ENCODE data around the gene TSNAXIP1. TPM values are rescaled to one million over a fixed set of nuclear protein-coding genes. Genes with fewer than 3 reads are reported as not detected.
A peak's percentile ranks its signal among the peaks of the same experiment; 100 is the strongest.

The TSNAXIP1 gene
- total and polyA plus RNA-seq, 2 experiments from 2014 or later: 0.65 to 1.2 TPM

GRCh38 chr16:67805718-67806427, 816 bp upstream of the TSNAXIP1 start:
- peak overlapping the region; percentile 92 for H3K4me2 ChIP-seq (ENCODE audit: unreplicated experiment)
- peak overlapping the region; percentile 92 for H3K9ac ChIP-seq
- no peak for DNase-seq
- WGBS, 2 experiments (ENCODE audit: low coverage in 1 of 2, low lambda C conversion rate in 2 of 2, missing lambda C conversion rate in 2 of 2): 0 to 1% methylated on average over 20 to 25 of the region's 26 CpGs
- H3K27ac ChIP-seq: peak overlapping the region; percentile 31; the same call in 1 of the 2 replicates
- no peaks in the 10 kb centered on the region for H3K36me3 ChIP-seq (ENCODE audit: low read depth)
- H4K20me1 ChIP-seq (ENCODE audit: insufficient read depth): no peaks in the 10 kb centered on the region; the same call in 1 of the 2 replicates
- H3K4me3 ChIP-seq: peak overlapping the region; percentile 93
- no peaks in the 10 kb centered on the region for H3K9me2 ChIP-seq (ENCODE audit: insufficient read depth)
- H2AFZ ChIP-seq: peak overlapping the region; percentile 94
- H3K4me1 ChIP-seq (ENCODE audit: insufficient read depth): peaks cover 7% of the 10 kb centered on the region
- H3K9me3 ChIP-seq (ENCODE audit: low read depth): no peaks in the 10 kb centered on the region
- TF ChIP-seq EZH2 (IDR thresholded peaks at IDR 0.05; ENCODE audit: insufficient read depth, poor library complexity, severe bottlenecking): no peak
- no peak for TF ChIP-seq EZH2phosphoT487 (IDR thresholded peaks at IDR 0.05; ENCODE audit: insufficient read depth, low read depth)
- H3F3A ChIP-seq (ENCODE audit: insufficient read depth): no peaks in the 10 kb centered on the region
- in situ Hi-C loops (cut with MboI): loop anchor here (10.0 kb wide), 1 partner anchor 131 kb away; no protein-coding TSS in a partner anchor
- H3K79me2 ChIP-seq (ENCODE audit: insufficient read depth): peaks cover 54% of the 10 kb centered on the region
- H3K27me3 ChIP-seq (replicated peaks; ENCODE audit: insufficient read depth): no peaks in the 10 kb centered on the region

GRCh38 chr16:67807148-67807682, 526 bp downstream of the TSNAXIP1 start:
- peak overlapping the region; percentile 49 for H3K4me2 ChIP-seq (ENCODE audit: unreplicated experiment)
- H3K9ac ChIP-seq: peak overlapping the region; percentile 69
- H3K27me3 ChIP-seq (replicated peaks; ENCODE audit: insufficient read depth): no peaks in the 10 kb centered on the region
- H3K9me2 ChIP-seq (ENCODE audit: insufficient read depth): no peaks in the 10 kb centered on the region
- TF ChIP-seq EZH2 (IDR thresholded peaks at IDR 0.05; ENCODE audit: insufficient read depth, poor library complexity, severe bottlenecking) (no peak), EZH2phosphoT487 (IDR thresholded peaks at IDR 0.05; ENCODE audit: insufficient read depth, low read depth) (no peak)
- H2AFZ ChIP-seq: peak overlapping the region; percentile 88
- in situ Hi-C loops (cut with MboI): loop anchor here (10.0 kb wide), 1 partner anchor 132 kb away; no protein-coding TSS in a partner anchor
- H3K4me1 ChIP-seq (ENCODE audit: insufficient read depth): peaks cover 7% of the 10 kb centered on the region
- no peaks in the 10 kb centered on the region for H3F3A ChIP-seq (ENCODE audit: insufficient read depth)
- WGBS, 2 experiments (ENCODE audit: low coverage in 1 of 2, low lambda C conversion rate in 2 of 2, missing lambda C conversion rate in 2 of 2): 24 to 26% methylated on average over 24 of the region's 24 CpGs
- H3K4me3 ChIP-seq: peak overlapping the region; percentile 93
- H3K36me3 ChIP-seq (ENCODE audit: low read depth): no peaks in the 10 kb centered on the region
- H3K27ac ChIP-seq: peak overlapping the region; percentile 35
- H4K20me1 ChIP-seq (ENCODE audit: insufficient read depth): no peaks in the 10 kb centered on the region
- no peaks in the 10 kb centered on the region for H3K9me3 ChIP-seq (ENCODE audit: low read depth)
- no peak for DNase-seq
- peaks cover 40% of the 10 kb centered on the region for H3K79me2 ChIP-seq (ENCODE audit: insufficient read depth)

- Histone ChIP-seq H3F3A (ENCODE audit: insufficient read depth) (no peaks in the 10 kb centered on the region), H3K27me3 (replicated peaks; ENCODE audit: insufficient read depth) (no peaks in the 10 kb centered on the region), H3K9me2 (ENCODE audit: insufficient read depth) (no peaks in the 10 kb centered on the region), H3K9me3 (ENCODE audit: low read depth) (no peaks in the 10 kb centered on the region), H4K20me1 (ENCODE audit: insufficient read depth) (no peaks in the 10 kb centered on the region), H3K4me1 (ENCODE audit: insufficient read depth) (no peaks in the 10 kb centered on the region), H3K4me2 (ENCODE audit: unreplicated experiment) (no peak overlapping the region), H3K27ac (no peak overlapping the region), H3K36me3 (ENCODE audit: low read depth) (no peaks in the 10 kb centered on the region), H2AFZ (no peak overlapping the region), H3K79me2 (ENCODE audit: insufficient read depth) (no peaks in the 10 kb centered on the region), H3K4me3 (no peak overlapping the region), H3K9ac (no peak overlapping the region)
- 100% methylated on average over 1 of the region's 1 CpG for WGBS, 2 experiments (ENCODE audit: low coverage in 1 of 2, low lambda C conversion rate in 2 of 2, missing lambda C conversion rate in 2 of 2)
- no peak for DNase-seq
- TF ChIP-seq EZH2phosphoT487 (IDR thresholded peaks at IDR 0.05; ENCODE audit: insufficient read depth, low read depth): no peak
- no peak for TF ChIP-seq EZH2 (IDR thresholded peaks at IDR 0.05; ENCODE audit: insufficient read depth, poor library complexity, severe bottlenecking)
- in situ Hi-C loops (cut with MboI): loop anchor here (10.0 kb wide), 1 partner anchor 113 kb away; no protein-coding TSS in a partner anchor
These were observed 5.2 kb downstream of the TSNAXIP1 start for GRCh38 chr16:67811899-67812298.

- DNase-seq: no peak
- no peak overlapping the region for H3K27ac ChIP-seq
- no peaks in the 10 kb centered on the region for H3K79me2 ChIP-seq (ENCODE audit: insufficient read depth)
- 74 to 75% methylated on average over 8 of the region's 8 CpGs for WGBS, 2 experiments (ENCODE audit: low coverage in 1 of 2, low lambda C conversion rate in 2 of 2, missing lambda C conversion rate in 2 of 2)
- in situ Hi-C loops (cut with MboI): loop anchor here (10.0 kb wide), 1 partner anchor 110 kb away; no protein-coding TSS in a partner anchor
- H2AFZ ChIP-seq: no peak overlapping the region
- H3K4me2 ChIP-seq (ENCODE audit: unreplicated experiment): no peak overlapping the region
- no peaks in the 10 kb centered on the region for H3K27me3 ChIP-seq (replicated peaks; ENCODE audit: insufficient read depth)
- no peaks in the 10 kb centered on the region for H3F3A ChIP-seq (ENCODE audit: insufficient read depth)
- H3K9me2 ChIP-seq (ENCODE audit: insufficient read depth): no peaks in the 10 kb centered on the region
- no peak overlapping the region for H3K9ac ChIP-seq
- H3K9me3 ChIP-seq (ENCODE audit: low read depth): no peaks in the 10 kb centered on the region
- H3K4me1 ChIP-seq (ENCODE audit: insufficient read depth): no peaks in the 10 kb centered on the region
- H3K36me3 ChIP-seq (ENCODE audit: low read depth): no peaks in the 10 kb centered on the region
- no peak overlapping the region for H3K4me3 ChIP-seq
- TF ChIP-seq EZH2phosphoT487 (IDR thresholded peaks at IDR 0.05; ENCODE audit: insufficient read depth, low read depth): no peak
- TF ChIP-seq EZH2 (IDR thresholded peaks at IDR 0.05; ENCODE audit: insufficient read depth, poor library complexity, severe bottlenecking): no peak
- H4K20me1 ChIP-seq (ENCODE audit: insufficient read depth): no peaks in the 10 kb centered on the region
These were observed 7.9 kb downstream of the TSNAXIP1 start for GRCh38 chr16:67814567-67814966.

Measured in GM23248 (cell line).